KBM-7 (cell line): ENCODE measurements around the gene ZFAND3.
A peak's percentile ranks its signal among the peaks of the same experiment; 100 is the strongest.
"Not testable (repeated sequence)": the region's sequence is repeated elsewhere in the genome, so short reads cannot be mapped to it uniquely, and the experiment has no call there.

Source experiments
- DNase-seq: peaks from one replicate; pipeline ENCODE4 v3.0.0-alpha.2; 2015
- in situ Hi-C: fragments of 300-500 bp; cut with MboI; formaldehyde crosslinking; loops from 2 replicates; pipeline ENCODE4 v1.14.3; 2020; ENCODE audit warnings: low sequenced_read_pairs, low pct_unique_long_range_greater_than_20kb, mixed read lengths

ZFAND3 gene

GRCh38 chr6:37948584-37948983 is 129.1 kb downstream of the ZFAND3 start:
- in situ Hi-C loops = not testable (repeated sequence)

GRCh38 chr6:37952027-37952426 is 132.5 kb downstream of the ZFAND3 start:
- in situ Hi-C loops = no loop called here

More at GRCh38 chr6:37948584-37948983, 129.1 kb downstream of the ZFAND3 start:
- not testable (repeated sequence) for DNase-seq

GRCh38 chr6:37954791-37955190 is 135.3 kb downstream of the ZFAND3 start:
- in situ Hi-C loops = no loop called here
- DNase-seq = no peak

More at GRCh38 chr6:37952027-37952426, 132.5 kb downstream of the ZFAND3 start:
- DNase-seq = no peak

GRCh38 chr6:37956711-37957275 is 137.3 kb downstream of the ZFAND3 start:
- no peak for DNase-seq
- in situ Hi-C loops = no loop called here

- DNase-seq = no peak
- in situ Hi-C loops = no loop called here
Observed at GRCh38 chr6:37959061-37959460, 139.5 kb downstream of the ZFAND3 start.

- no peak for DNase-seq
- in situ Hi-C loops = no loop called here
Observed at GRCh38 chr6:37960139-37960935, 140.8 kb downstream of the ZFAND3 start.

- in situ Hi-C loops, DNase-seq: not testable (repeated sequence)
Observed at GRCh38 chr6:37962481-37963080, 143.1 kb downstream of the ZFAND3 start.

- no peak for DNase-seq
- in situ Hi-C loops = no loop called here
Observed at GRCh38 chr6:37965964-37966676, 146.6 kb downstream of the ZFAND3 start.

- in situ Hi-C loops = no loop called here
- DNase-seq = no peak
Observed at GRCh38 chr6:37966801-37967200, 147.3 kb downstream of the ZFAND3 start.

- in situ Hi-C loops = no loop called here
- peak; percentile 29 for DNase-seq
Observed at GRCh38 chr6:37967651-37968050, 148.1 kb downstream of the ZFAND3 start.

GRCh38 chr6:37971266-37971665 is 151.7 kb downstream of the ZFAND3 start:
- no peak for DNase-seq
- in situ Hi-C loops = no loop called here

- no peak for DNase-seq
- in situ Hi-C loops = no loop called here
Observed at GRCh38 chr6:37971711-37972390, 152.3 kb downstream of the ZFAND3 start.

- DNase-seq = no peak
- in situ Hi-C loops = no loop called here
Observed at GRCh38 chr6:37972994-37973757, 153.6 kb downstream of the ZFAND3 start.

GRCh38 chr6:37974381-37974780 is 154.9 kb downstream of the ZFAND3 start:
- in situ Hi-C loops = no loop called here
- no peak for DNase-seq

GRCh38 chr6:37974943-37975342 is 155.4 kb downstream of the ZFAND3 start:
- DNase-seq = no peak
- in situ Hi-C loops = no loop called here

- in situ Hi-C loops = no loop called here
- no peak for DNase-seq
Observed at GRCh38 chr6:37977715-37978114, 158.2 kb downstream of the ZFAND3 start.

- in situ Hi-C loops = no loop called here
Observed at GRCh38 chr6:37979392-37980221, 160.1 kb downstream of the ZFAND3 start.

GRCh38 chr6:37980222-37980595 is 160.7 kb downstream of the ZFAND3 start:
- in situ Hi-C loops = no loop called here
- no peak for DNase-seq

More at GRCh38 chr6:37979392-37980221, 160.1 kb downstream of the ZFAND3 start:
- no peak for DNase-seq
